Gastroesophageal sphincter (tissue), 3 donors: Measurements from ENCODE around the gene RHOU.

ENCODE experiments used
- CTCF ChIP-seq, 4 experiments: fragments of 200-600 bp in 2 of 4; fragments of 450-650 bp in 2 of 4; sonication (generic) in 1 of 4; IDR thresholded peaks; one replicate each; pipeline ENCODE4 v1.5.1; 2017 to 2019; ENCODE audit warnings: antibody characterized with exemption in 4 of 4, mild to moderate bottlenecking in 2 of 4, moderate library complexity in 2 of 4
- EP300 ChIP-seq: sonication (generic); formaldehyde crosslinking; IDR thresholded peaks from one replicate; pipeline ENCODE4 v1.6.1; 2017; ENCODE audit warnings: antibody characterized with exemption, mild to moderate bottlenecking
- POLR2A ChIP-seq, 2 donors: fragments of 450-650 bp; IDR thresholded peaks; one replicate each; pipeline ENCODE4 v1.6.1; 2017; ENCODE audit warnings: antibody characterized with exemption in 2 of 2, mild to moderate bottlenecking in 2 of 2, moderate library complexity in 1 of 2

- TF ChIP-seq CTCF (IDR thresholded peaks at IDR 0.05) (no peak), POLR2A (IDR thresholded peaks at IDR 0.05) (no peak), EP300 (no peak)
Observed at GRCh38 chr1:228752675-228753265, 17.5 kb downstream of the RHOU start.
